HG02885 (cell line): ENCODE results near the gene SRPK3.

Source experiments
- ATAC-seq: cut with Tn5 transposase; IDR thresholded peaks from one replicate; pipeline ENCODE4 v1.9.1; 2021; ENCODE audit warnings: mild to moderate bottlenecking; ENCODE audit not compliant: unreplicated experiment, poor library complexity

SRPK3 gene

DNA sequence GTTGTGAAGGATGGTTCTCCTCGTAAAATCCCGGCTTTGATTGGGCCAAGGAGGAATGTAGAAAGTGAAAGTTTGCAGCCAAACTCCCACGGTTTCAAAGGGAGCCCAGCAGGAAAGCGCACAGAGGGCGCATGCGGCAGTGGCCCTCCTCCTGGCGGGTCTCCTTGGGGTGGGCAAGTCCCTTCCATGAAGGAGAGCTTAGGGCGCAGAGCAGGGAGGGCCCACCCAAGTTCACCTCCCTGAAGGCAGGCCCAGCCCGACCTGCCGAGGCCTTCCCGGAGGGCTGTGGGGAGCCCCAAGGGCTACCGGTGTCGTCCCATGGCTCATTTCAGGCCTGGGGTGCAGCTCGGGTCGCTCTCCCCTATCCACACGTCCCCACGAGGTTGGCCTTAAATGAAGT, 47.5 kb downstream of the SRPK3 start:
- no peak for ATAC-seq

DNA sequence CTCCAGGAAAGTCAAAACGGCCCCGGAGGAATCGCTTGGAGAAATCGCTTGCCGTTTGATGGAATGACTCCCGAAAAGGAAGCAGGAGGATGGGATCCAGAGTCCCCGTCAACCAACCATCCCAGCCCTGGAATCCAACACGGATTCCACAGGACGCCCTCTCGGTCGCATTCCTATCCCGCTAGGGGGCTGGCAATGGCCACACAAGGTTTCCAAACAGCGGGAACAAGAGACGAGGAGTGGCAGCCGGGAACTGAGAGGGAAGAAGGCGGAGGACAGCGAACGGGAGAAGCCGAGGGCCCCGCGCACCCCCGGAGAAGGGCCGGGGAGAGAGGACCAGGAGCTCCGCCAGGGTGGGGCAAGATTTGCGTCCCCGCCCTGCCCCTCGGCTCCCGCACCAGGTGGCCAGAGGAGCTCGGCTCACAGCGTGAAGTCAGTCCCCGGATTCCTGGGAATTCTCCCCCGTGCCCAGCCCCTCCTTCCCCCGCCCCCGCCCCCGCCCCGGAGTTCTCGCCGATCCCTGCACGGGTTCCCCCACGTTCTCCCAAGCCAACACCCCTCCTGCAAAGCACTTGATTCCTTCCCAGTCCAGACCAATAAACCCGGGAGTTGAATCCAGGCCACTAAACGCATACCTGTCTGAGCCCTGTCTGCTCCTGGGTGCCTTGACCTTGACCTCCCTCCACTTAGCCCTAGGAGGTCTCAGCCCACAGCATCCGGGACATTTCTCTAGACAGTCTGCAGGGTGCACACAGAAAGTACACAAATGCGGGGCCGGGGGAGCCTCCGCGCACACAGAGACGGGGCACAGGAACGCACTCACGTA, 48.1 kb downstream of the SRPK3 start:
- no peak for ATAC-seq

DNA sequence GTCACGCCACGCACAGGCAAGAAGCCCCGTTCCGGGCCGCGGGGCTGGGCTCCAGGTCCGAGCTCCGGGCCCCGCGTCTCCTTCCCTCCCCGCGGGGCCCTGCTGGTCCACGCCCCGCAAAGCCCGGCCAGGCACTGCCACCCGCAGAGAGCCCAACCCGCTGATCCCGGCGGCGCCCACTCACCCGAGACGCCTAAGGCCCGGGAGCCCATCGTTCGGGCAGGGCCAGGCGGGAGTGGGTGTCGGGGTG, 48.6 kb downstream of the SRPK3 start:
- no peak for ATAC-seq

DNA sequence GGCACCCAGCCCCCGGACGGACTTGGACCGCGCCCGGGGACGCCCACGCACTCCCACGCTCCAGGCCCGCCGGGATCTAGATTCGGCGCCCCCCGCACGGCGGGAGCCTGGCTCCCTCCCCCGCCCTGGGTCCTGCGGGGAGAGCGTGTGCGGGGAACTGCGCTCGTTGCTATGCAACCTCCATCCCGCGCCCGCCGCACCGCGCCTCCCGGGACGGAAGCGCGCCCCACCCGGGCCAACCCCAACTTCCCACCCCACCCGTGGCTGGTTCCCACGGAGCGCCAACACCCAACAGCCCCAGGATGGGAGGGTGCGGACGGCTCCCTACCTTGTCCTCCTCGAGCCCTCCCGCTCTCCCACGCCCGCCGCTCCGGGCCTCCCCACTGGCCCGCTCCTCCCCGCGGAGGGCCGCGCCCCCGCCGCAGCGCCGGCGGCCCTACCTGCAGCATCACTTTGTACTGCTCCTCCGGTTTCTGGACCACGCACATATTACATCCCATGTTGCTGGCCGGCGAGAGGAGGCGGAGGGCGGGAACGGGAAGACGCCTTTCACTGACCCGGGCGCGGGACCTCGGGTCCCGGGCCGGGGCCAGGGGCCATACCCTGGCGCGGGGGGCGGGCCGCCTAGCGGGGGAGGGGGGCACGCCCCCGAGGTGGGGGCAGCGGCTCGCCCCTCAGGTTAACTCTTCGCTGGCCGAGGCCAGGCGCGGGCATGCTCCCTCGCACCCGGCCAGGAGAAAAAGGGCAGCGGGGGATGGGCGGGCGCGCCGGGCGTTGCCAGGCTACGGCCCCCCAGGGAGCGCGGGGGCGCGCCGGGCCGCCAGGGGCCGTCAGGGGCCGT, 49.2 kb downstream of the SRPK3 start, which contains the start of gene PDZD4:
PDZD4 (minus strand) TSS at position 746 of the 841 bp plus-strand sequence; CDS start at position 500, 246 bp downstream.
- ATAC-seq = no peak

DNA sequence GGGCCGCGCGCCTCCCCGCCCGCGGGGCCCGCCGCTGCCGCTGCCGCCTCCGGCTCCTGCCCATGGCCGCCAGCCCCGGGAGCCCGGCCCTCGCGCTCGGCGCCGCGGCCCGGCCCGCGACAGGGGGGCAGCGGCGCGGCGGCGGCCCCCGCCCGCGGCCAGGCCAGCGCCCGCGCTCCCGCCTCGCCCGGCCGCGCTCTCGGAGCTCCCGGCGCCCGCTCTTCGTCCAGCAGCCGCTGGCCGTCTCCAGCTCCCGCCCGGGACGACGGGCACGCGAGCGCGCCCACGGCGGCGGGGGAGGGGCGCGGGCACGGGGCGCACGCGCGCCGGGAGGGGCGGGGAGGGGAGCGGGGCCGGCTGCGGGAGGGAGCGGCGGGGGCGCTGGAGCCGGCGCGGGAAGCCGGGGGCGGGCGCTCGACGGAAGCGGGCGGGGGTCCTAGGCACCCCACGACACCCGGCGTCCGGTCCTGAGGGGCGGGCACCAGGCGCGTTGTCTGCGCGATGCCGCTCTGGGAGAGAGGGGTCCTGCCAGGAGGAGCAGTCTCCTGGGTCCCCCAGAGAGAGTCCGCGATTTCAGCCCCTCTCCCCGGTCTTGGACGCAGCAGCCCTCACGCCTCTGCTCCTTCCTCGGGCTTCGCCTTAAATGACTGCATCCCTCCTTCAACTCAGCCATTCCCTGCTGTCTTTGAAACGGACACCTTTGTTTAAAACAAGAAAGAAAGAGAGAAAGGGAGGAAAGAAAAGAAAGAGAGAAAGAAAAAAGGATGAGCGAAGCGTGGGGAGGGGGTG, 50.0 kb downstream of the SRPK3 start:
- no peak for ATAC-seq

DNA sequence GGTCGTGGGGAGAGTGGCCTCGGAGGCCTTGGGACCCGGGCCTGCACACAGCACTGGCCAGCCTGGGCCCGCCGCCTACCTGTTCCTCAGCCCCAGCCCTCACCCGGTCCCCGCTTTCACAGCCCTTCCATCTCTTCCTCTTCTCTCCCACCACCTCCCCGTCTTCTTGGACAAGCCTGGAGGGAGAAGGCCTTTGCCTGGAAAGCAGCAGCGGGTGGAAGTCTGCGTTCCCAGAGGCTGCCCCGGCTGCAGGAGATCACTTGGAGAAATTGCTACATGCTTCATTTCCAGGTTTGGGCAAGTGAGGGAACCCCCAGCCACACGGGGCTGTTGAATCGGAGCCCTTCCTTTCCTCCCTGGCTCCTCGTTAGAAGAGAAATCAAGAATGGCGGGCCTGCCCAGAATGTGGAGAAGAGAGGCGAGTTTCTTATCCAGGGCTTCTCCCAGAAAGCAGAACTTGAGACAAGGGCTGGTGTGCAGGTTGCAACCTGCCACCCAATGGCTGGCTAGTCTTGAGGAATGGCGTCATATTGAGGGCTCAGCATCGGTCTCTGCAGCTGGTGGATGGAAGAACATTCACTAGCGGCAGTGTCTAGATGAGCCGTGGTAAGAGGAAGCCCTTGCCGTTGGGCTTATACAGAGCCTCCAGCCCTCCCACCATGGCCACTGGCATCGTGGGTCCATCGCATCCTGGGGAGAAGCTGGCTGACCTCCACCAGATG, 50.7 kb downstream of the SRPK3 start:
- no peak for ATAC-seq

DNA sequence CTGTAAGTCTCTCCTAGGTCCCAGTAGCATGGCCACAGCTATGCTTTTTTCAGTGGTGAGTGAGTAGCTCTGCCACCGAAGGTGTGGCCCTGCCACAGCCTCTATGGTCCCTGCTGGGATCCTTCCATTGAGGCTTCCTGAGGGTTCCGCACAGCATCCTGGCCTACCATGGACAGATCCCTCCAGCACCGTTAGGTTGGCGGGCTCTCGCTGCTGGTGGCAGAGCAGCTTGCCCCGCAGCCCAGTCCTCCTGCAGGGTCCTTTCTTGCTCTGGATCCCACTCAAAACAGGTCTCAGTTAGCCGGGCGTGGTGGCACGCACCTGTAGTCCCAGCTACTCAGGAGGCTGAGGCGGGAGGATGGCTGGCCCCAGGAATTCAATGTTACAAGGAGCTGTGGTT, 51.9 kb downstream of the SRPK3 start:
- no peak for ATAC-seq
